ENCODE data around the gene ST6GALNAC3. TPM values are rescaled to one million over a fixed set of nuclear protein-coding genes. Genes with fewer than 3 reads are reported as not detected.
"Not testable (repeated sequence)": the region's sequence is repeated elsewhere in the genome, so short reads cannot be mapped to it uniquely, and the experiment has no call there.

ST6GALNAC3 gene
- total RNA-seq, 2 donors from 2014 or later: 0.35 to 2.5 TPM

- not testable (repeated sequence) for H3K9me3 Mint-ChIP-seq; H3K27ac Mint-ChIP-seq; ATAC-seq (replicated peaks in 1 of 2); DNase-seq; H3K27me3 Mint-ChIP-seq (ENCODE audit: low read depth); H3K4me1 Mint-ChIP-seq (ENCODE audit: low read depth); H3K4me3 Mint-ChIP-seq; H3K36me3 Mint-ChIP-seq (ENCODE audit: insufficient read depth in 2 of 2)
These were observed 49.0 kb downstream of the ST6GALNAC3 start for GRCh38 chr1:76123411-76124064.

DNA sequence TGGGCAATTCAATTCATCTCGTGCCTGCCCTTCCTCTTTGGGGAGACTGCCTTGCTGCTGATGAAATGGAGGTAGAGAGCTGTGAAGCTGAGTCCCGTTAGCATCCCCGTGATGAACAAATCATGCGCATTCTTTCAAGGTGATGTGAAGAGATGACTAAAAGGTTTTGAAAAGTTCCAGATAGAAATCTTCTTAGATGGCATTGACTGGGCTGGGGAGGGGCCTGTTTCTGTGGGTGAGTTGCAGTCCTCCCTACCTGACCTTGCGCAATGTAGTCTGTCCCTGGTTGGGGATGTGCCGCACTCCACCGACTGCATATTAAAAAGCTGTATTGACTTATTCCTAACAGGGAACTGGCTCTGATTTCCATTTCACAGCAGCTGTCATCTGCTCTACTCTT, 49.6 kb downstream of the ST6GALNAC3 start:
- H3K36me3 Mint-ChIP-seq (ENCODE audit: insufficient read depth in 2 of 2): no peaks in the 10 kb centered on the region
- H3K4me3 Mint-ChIP-seq: no peak overlapping the region
- H3K27me3 Mint-ChIP-seq (ENCODE audit: low read depth): no peaks in the 10 kb centered on the region
- H3K9me3 Mint-ChIP-seq: no peaks in the 10 kb centered on the region
- no peaks in the 10 kb centered on the region for H3K4me1 Mint-ChIP-seq (ENCODE audit: low read depth)
- no peak for DNase-seq
- ATAC-seq (replicated peaks in 1 of 2): no peak
- no peak overlapping the region for H3K27ac Mint-ChIP-seq

DNA sequence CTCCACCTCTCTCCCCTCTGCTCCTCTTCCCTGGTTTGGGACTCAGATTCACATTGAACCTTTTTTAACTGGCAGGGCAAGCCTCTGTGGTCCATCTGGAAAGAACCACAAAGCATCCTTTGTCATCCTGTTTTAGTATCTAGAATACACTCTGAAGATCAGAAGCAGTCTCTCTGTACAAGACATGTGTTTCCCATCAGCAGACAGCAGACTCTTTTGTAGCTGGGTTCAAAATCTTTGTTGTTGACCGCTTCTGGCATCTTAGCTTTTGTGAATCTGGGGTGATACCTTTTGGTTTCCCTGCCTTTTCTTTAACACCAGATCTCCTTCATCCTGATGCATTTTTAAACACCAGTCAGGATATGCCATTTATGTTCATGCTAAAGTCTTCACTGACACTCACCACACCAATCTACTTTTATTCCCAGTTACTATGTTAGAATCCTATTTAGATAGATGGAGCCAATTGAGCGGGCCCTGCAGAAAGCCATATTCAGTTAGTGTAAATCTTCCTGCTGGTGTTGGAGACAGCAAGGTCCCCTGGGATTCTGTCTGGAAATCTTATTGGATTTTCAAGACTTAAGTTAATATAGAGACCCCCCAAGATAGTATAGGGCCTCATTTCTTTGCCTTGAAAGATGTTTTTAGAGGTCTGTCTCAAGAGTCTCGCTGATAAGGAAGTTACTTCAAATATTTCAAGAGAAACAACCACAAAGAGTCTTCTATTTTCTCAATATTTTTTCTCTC, 51.1 kb downstream of the ST6GALNAC3 start:
- no peaks in the 10 kb centered on the region for H3K27me3 Mint-ChIP-seq (ENCODE audit: low read depth)
- no peak for ATAC-seq (replicated peaks in 1 of 2)
- H3K4me3 Mint-ChIP-seq: no peak overlapping the region
- H3K27ac Mint-ChIP-seq: no peak overlapping the region
- H3K36me3 Mint-ChIP-seq (ENCODE audit: insufficient read depth in 2 of 2): no peaks in the 10 kb centered on the region
- no peak for DNase-seq
- no peaks in the 10 kb centered on the region for H3K9me3 Mint-ChIP-seq
- H3K4me1 Mint-ChIP-seq (ENCODE audit: low read depth): no peaks in the 10 kb centered on the region

DNA sequence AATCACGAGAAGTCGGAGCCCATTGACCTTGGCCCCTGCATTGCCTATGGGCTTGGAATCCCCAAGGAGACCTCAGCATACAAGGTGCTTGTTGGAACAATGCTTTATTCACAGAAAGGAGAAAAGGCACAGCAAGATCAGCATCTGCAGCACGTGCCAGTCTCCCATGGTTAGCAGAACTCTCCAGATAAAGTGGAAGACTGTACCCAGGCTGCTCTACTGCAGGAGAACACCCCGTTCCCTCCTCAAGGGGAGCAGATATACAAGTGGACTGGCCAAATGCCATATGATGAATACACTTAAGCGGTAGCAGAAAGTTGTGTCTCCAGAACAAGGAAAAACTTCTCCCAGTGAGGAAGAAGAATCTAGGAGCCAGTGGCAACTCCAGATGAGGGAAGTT, 53.5 kb downstream of the ST6GALNAC3 start:
- Mint-ChIP-seq H3K36me3 (ENCODE audit: insufficient read depth in 2 of 2) (no peaks in the 10 kb centered on the region), H3K4me3 (no peak overlapping the region), H3K27me3 (ENCODE audit: low read depth) (no peaks in the 10 kb centered on the region), H3K4me1 (ENCODE audit: low read depth) (no peaks in the 10 kb centered on the region), H3K27ac (no peak overlapping the region), H3K9me3 (no peaks in the 10 kb centered on the region)
- ATAC-seq (replicated peaks in 1 of 2): no peak
- no peak for DNase-seq

DNA sequence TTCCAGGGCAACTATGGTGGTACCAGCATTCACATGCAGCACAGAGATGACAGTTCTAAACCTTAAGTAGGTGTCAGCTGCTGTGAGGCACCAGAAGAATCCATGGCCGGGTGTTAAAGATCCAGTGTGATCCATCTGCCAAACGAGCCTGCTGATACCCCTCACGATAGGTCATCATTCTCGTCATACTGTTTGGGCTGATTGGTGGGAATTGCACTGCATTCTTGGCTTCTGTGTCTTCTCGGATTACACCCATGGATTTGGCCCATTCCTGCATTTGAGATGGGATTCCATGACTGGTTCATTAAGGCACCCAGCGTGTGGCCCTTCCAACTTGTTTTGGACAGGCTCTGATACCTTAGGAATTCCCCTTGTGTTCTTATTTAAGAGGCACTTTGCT, 55.2 kb downstream of the ST6GALNAC3 start:
- Mint-ChIP-seq H3K4me3 (no peak overlapping the region), H3K27me3 (ENCODE audit: low read depth) (no peaks in the 10 kb centered on the region), H3K36me3 (ENCODE audit: insufficient read depth in 2 of 2) (no peaks in the 10 kb centered on the region), H3K27ac (no peak overlapping the region), H3K4me1 (ENCODE audit: low read depth) (no peaks in the 10 kb centered on the region), H3K9me3 (no peaks in the 10 kb centered on the region)
- ATAC-seq (replicated peaks in 1 of 2): no peak
- no peak for DNase-seq

GRCh38 chr1:76130992-76131391, 56.4 kb downstream of the ST6GALNAC3 start:
- ATAC-seq (replicated peaks in 1 of 2): no peak
- Mint-ChIP-seq H3K36me3 (ENCODE audit: insufficient read depth in 2 of 2) (no peaks in the 10 kb centered on the region), H3K4me1 (ENCODE audit: low read depth) (no peaks in the 10 kb centered on the region), H3K27ac (no peak overlapping the region), H3K4me3 (no peak overlapping the region), H3K27me3 (ENCODE audit: low read depth) (no peaks in the 10 kb centered on the region), H3K9me3 (no peaks in the 10 kb centered on the region)
- no peak for DNase-seq

GRCh38 chr1:76133977-76134376, 59.4 kb downstream of the ST6GALNAC3 start:
- Mint-ChIP-seq H3K9me3 (no peaks in the 10 kb centered on the region), H3K36me3 (ENCODE audit: insufficient read depth in 2 of 2) (no peaks in the 10 kb centered on the region), H3K27me3 (ENCODE audit: low read depth) (no peaks in the 10 kb centered on the region), H3K4me1 (ENCODE audit: low read depth) (no peaks in the 10 kb centered on the region), H3K4me3 (no peak overlapping the region), H3K27ac (no peak overlapping the region)
- ATAC-seq (replicated peaks in 1 of 2) (no peak), DNase-seq (no peak)

DNA sequence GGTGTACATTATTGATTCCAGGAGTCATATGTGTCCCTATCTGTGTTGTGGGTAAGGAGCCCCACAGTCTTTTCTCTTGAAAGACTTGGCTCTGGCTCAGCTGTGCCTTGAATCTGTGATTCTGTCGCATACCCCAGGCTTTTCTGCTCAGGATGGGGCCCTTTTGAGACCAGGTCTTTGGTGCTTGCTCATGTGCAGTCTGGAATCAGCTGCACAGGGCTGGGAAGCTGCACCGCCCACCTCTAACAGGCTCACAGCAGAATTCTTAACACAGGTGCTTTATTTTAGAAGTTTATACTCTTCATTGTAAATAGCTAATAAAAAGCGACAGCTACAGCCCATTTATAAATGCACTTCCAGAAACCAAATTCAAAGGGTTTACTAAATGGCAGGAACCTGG, 61.3 kb downstream of the ST6GALNAC3 start:
- H3K4me3 Mint-ChIP-seq: no peak overlapping the region
- no peaks in the 10 kb centered on the region for H3K36me3 Mint-ChIP-seq (ENCODE audit: insufficient read depth in 2 of 2)
- no peak for ATAC-seq (replicated peaks in 1 of 2)
- no peaks in the 10 kb centered on the region for H3K27me3 Mint-ChIP-seq (ENCODE audit: low read depth)
- no peaks in the 10 kb centered on the region for H3K9me3 Mint-ChIP-seq
- H3K4me1 Mint-ChIP-seq (ENCODE audit: low read depth): no peaks in the 10 kb centered on the region
- H3K27ac Mint-ChIP-seq: no peak overlapping the region
- no peak for DNase-seq

- no peak overlapping the region for H3K27ac Mint-ChIP-seq
- H3K4me3 Mint-ChIP-seq: no peak overlapping the region
- H3K27me3 Mint-ChIP-seq (ENCODE audit: low read depth): no peaks in the 10 kb centered on the region
- H3K4me1 Mint-ChIP-seq (ENCODE audit: low read depth): no peaks in the 10 kb centered on the region
- no peaks in the 10 kb centered on the region for H3K9me3 Mint-ChIP-seq
- no peaks in the 10 kb centered on the region for H3K36me3 Mint-ChIP-seq (ENCODE audit: insufficient read depth in 2 of 2)
- ATAC-seq (replicated peaks in 1 of 2) (no peak), DNase-seq (no peak)
These were observed 62.3 kb downstream of the ST6GALNAC3 start for GRCh38 chr1:76136894-76137293.

GRCh38 chr1:76137746-76138145, 63.2 kb downstream of the ST6GALNAC3 start:
- ATAC-seq (replicated peaks in 1 of 2) (no peak), DNase-seq (no peak)
- Mint-ChIP-seq H3K4me1 (ENCODE audit: low read depth) (no peaks in the 10 kb centered on the region), H3K27ac (no peak overlapping the region), H3K27me3 (ENCODE audit: low read depth) (no peaks in the 10 kb centered on the region), H3K36me3 (ENCODE audit: insufficient read depth in 2 of 2) (no peaks in the 10 kb centered on the region), H3K4me3 (no peak overlapping the region), H3K9me3 (no peaks in the 10 kb centered on the region)

DNA sequence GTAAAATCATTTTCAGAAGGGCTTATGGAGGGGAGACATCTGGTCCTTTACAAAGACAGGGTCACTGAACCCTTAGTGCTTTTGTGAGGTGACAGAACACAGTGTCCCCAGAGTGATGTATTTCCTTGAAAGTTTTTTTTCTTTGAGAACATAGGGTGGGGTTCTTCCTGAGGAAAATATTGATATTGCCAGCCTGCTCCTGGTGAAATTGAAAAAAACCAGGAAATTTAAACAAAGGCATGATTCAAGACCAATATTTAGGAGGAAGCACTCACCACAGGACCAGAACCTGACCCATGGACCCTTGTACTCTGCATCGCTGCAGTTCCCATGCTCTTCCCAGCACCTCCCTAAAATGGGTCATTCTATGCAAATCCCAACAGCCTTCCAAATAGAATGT, 63.7 kb downstream of the ST6GALNAC3 start:
- DNase-seq (no peak), ATAC-seq (replicated peaks in 1 of 2) (no peak)
- Mint-ChIP-seq H3K9me3 (no peaks in the 10 kb centered on the region), H3K27ac (no peak overlapping the region), H3K36me3 (ENCODE audit: insufficient read depth in 2 of 2) (no peaks in the 10 kb centered on the region), H3K4me3 (no peak overlapping the region), H3K27me3 (ENCODE audit: low read depth) (no peaks in the 10 kb centered on the region), H3K4me1 (ENCODE audit: low read depth) (no peaks in the 10 kb centered on the region)

- Mint-ChIP-seq H3K4me1 (ENCODE audit: low read depth) (no peaks in the 10 kb centered on the region), H3K4me3 (no peak overlapping the region), H3K27me3 (ENCODE audit: low read depth) (no peaks in the 10 kb centered on the region), H3K36me3 (ENCODE audit: insufficient read depth in 2 of 2) (no peaks in the 10 kb centered on the region), H3K9me3 (no peaks in the 10 kb centered on the region), H3K27ac (no peak overlapping the region)
- ATAC-seq (replicated peaks in 1 of 2) (no peak), DNase-seq (no peak)
These were observed 65.7 kb downstream of the ST6GALNAC3 start for GRCh38 chr1:76140227-76140626.

DNA sequence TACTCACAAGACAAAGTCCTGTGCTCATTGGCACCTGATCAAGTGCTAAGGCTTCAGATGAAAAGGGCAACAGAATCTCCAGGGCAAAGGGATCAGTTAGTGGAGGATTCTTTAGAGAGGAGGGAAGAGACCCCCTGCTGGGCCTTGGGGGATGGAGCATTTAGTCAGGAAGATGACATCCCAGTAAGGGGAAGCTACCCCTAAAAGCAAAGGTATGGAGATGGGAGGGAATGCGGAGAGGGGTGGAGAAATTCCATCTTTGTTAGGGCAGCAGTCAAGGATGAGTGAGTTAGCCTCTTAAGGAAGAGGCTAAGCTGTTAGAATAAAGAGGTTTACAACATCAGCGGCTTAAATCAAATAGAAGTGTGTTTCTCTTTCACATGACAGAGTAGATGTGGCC, 67.4 kb downstream of the ST6GALNAC3 start:
- Mint-ChIP-seq H3K27me3 (ENCODE audit: low read depth) (no peaks in the 10 kb centered on the region), H3K36me3 (ENCODE audit: insufficient read depth in 2 of 2) (no peaks in the 10 kb centered on the region), H3K4me3 (no peak overlapping the region), H3K9me3 (no peaks in the 10 kb centered on the region), H3K27ac (no peak overlapping the region), H3K4me1 (ENCODE audit: low read depth) (no peaks in the 10 kb centered on the region)
- DNase-seq (no peak), ATAC-seq (replicated peaks in 1 of 2) (no peak)
